Sigmoid colon (tissue), 7 donors: ENCODE results near the gene FOLR1. TPM values are rescaled to one million over a fixed set of nuclear protein-coding genes. Genes with fewer than 3 reads are reported as not detected.
A peak's percentile ranks its signal among the peaks of the same experiment; 100 is the strongest.

Experiments used
- DNase-seq: peaks from one replicate; pipeline ENCODE4 v3.0.0-alpha.2; 2019
- H3K27ac ChIP-seq, 4 donors: fragments of 200-600 bp; sonication (generic); one replicate each; pipeline ENCODE4 v1.5.1; 2016 to 2019; ENCODE audit warnings: mild to moderate bottlenecking in 1 of 4
- H3K27me3 ChIP-seq, 3 donors: fragments of 200-600 bp; sonication (generic); one replicate each; pipeline ENCODE4 v1.5.1; 2019; ENCODE audit warnings: mild to moderate bottlenecking in 1 of 3
- H3K36me3 ChIP-seq, 4 donors: fragments of 200-600 bp; sonication (generic); one replicate each; pipeline ENCODE4 v1.5.1; 2016 to 2019
- H3K4me1 ChIP-seq, 4 donors: fragments of 200-600 bp; sonication (generic); one replicate each; pipeline ENCODE4 v1.5.1; 2017 to 2019
- H3K4me3 ChIP-seq, 4 donors: fragments of 200-600 bp; sonication (generic); one replicate each; pipeline ENCODE4 v1.5.1; 2017 to 2019; ENCODE audit warnings: mild to moderate bottlenecking in 2 of 4, moderate library complexity in 1 of 4
- H3K9me3 ChIP-seq, 4 donors: fragments of 200-600 bp in 3 of 4; sonication (generic) in 3 of 4; one replicate each; pipeline versions ENCODE4 v1.5.1 to v1.6.1; 2013 to 2019
- CTCF ChIP-seq, 4 experiments: fragments of 450-650 bp in 3 of 4; fragments of 200-600 bp in 1 of 4; IDR thresholded peaks; one replicate each; pipeline ENCODE4 v1.5.1; 2016 to 2019; ENCODE audit warnings: antibody characterized with exemption in 4 of 4, mild to moderate bottlenecking in 3 of 4, moderate library complexity in 2 of 4
- EP300 ChIP-seq, 4 donors: sonication (generic); formaldehyde crosslinking; IDR thresholded peaks; one replicate each; pipeline ENCODE4 v1.6.1; 2017; ENCODE audit warnings: antibody characterized with exemption in 4 of 4
- POLR2A ChIP-seq, 2 donors: fragments of 450-650 bp; IDR thresholded peaks; one replicate each; pipeline ENCODE4 v1.6.1; 2016; ENCODE audit warnings: antibody characterized with exemption in 2 of 2, mild to moderate bottlenecking in 2 of 2, moderate library complexity in 2 of 2
- POLR2AphosphoS5 ChIP-seq, 4 donors: sonication (generic); formaldehyde crosslinking; IDR thresholded peaks; one replicate each; pipeline ENCODE4 v1.6.1; 2017; ENCODE audit warnings: antibody characterized with exemption in 4 of 4
- WGBS, 2 donors: extraction: QIAGEN DNeasy Blood & Tissue Kit; methylation state at CpG; one replicate each; pipeline ENCODE4 v1.1.7; 2013; 5-methylcytosine and 5-hydroxymethylcytosine counted together
- intact Hi-C: fragments of 100-400 bp; cut with DNase I; formaldehyde crosslinking; loops from one replicate; pipeline ENCODE4 v1.15.1; 2023
- polyA plus RNA-seq, 3 donors: library from polyadenylated mRNA; stranded (reverse); fragments of 200-250 nt; gene quantifications; one replicate each; pipeline ENCODE4 v1.2.3, GENCODE V29; 2013
- total RNA-seq, 4 donors: library from RNA; depleted of rRNA; stranded (reverse); fragments of >200 nt; gene quantifications; one replicate each; pipeline ENCODE4 v1.1.0, GENCODE V29; 2016
- donor health status: healthy with polysubstance abuse.
- donor health status: Bipolar disorder and iron deficiency.
- donor health status: healthy.

Gene FOLR1
- total and polyA plus RNA-seq, 7 donors = 0.15 to 0.71 TPM; not detected in 5

GRCh38 chr11:72241291-72241781 is 49.4 kb downstream of the FOLR1 start:
- peaks cover 0 to 62% (median 56%) of the 10 kb centered on the region in 4 donors for H3K4me1 ChIP-seq
- WGBS, 2 donors = 20 to 25% methylated on average over 20 of the region's 20 CpGs
- H3K36me3 ChIP-seq = peaks cover 0 to 16% (median 9%) of the 10 kb centered on the region in 4 donors
- H3K27ac ChIP-seq = no peak overlapping the region
- peak; percentile 64 for DNase-seq
- no peak overlapping the region for H3K4me3 ChIP-seq
- TF ChIP-seq EP300 (IDR thresholded peaks at IDR 0.05) (no peak), CTCF (IDR thresholded peaks at IDR 0.05) (no peak), POLR2A (IDR thresholded peaks at IDR 0.05) (no peak), POLR2AphosphoS5 (IDR thresholded peaks at IDR 0.05) (no peak)
- intact Hi-C loops = loop anchor here (5.0 kb wide), 1 partner anchor 171 kb away; no protein-coding TSS in a partner anchor
- no peaks in the 10 kb centered on the region for H3K9me3 ChIP-seq
- H3K27me3 ChIP-seq = peaks cover 30 to 62% (median 51%) of the 10 kb centered on the region in 3 donors

- TF ChIP-seq POLR2AphosphoS5 (IDR thresholded peaks at IDR 0.05) = no peak
- no peak for TF ChIP-seq EP300 (IDR thresholded peaks at IDR 0.05)
- TF ChIP-seq POLR2A (IDR thresholded peaks at IDR 0.05) = no peak
- no peak for TF ChIP-seq CTCF (IDR thresholded peaks at IDR 0.05)
- peaks cover 0 to 8% (median 5%) of the 10 kb centered on the region in 4 donors for H3K36me3 ChIP-seq
- peaks cover 0 to 55% (median 50%) of the 10 kb centered on the region in 4 donors for H3K4me1 ChIP-seq
- WGBS, 2 donors = 94 to 96% methylated on average over 2 of the region's 2 CpGs
- H3K9me3 ChIP-seq = no peaks in the 10 kb centered on the region
- peaks cover 30 to 70% (median 51%) of the 10 kb centered on the region in 3 donors for H3K27me3 ChIP-seq
- no peak overlapping the region for H3K4me3 ChIP-seq
- intact Hi-C loops = loop anchor here (5.0 kb wide), 1 partner anchor 170 kb away; no protein-coding TSS in a partner anchor
- DNase-seq = no peak
- no peak overlapping the region for H3K27ac ChIP-seq
Observed at GRCh38 chr11:72242141-72242540, 50.2 kb downstream of the FOLR1 start.

- intact Hi-C loops = loop anchor here (5.0 kb wide), 1 partner anchor 169 kb away; no protein-coding TSS in a partner anchor
- peaks cover 30 to 80% (median 51%) of the 10 kb centered on the region in 3 donors for H3K27me3 ChIP-seq
- WGBS, 2 donors = 21 to 34% methylated on average over 58 of the region's 58 CpGs
Observed at GRCh38 chr11:72243173-72244059, 51.5 kb downstream of the FOLR1 start.

GRCh38 chr11:72244060-72244360 is 52.1 kb downstream of the FOLR1 start, which contains the start of gene PHOX2A:
PHOX2A (minus strand) TSS chr11:72244176; CDS start chr11:72244004, 172 bp downstream.
- Histone ChIP-seq H3K4me3 (peak within 1 kb of the TSS in 2 of 4 donors; percentile 10 to 18), H3K4me1 (peaks cover 0 to 37% (median 32%) of the 10 kb centered on the region in 4 donors), H3K36me3 (no peaks in the 10 kb centered on the region), H3K9me3 (no peaks in the 10 kb centered on the region), H3K27me3 (peaks cover 30 to 80% (median 51%) of the 10 kb centered on the region in 3 donors), H3K27ac (no peak within 1 kb of the TSS)
- TF ChIP-seq EP300 (IDR thresholded peaks at IDR 0.05) (no peak), POLR2A (IDR thresholded peaks at IDR 0.05) (no peak), CTCF (IDR thresholded peaks at IDR 0.05) (no peak), POLR2AphosphoS5 (IDR thresholded peaks at IDR 0.05) (no peak)
- intact Hi-C loops = loop anchor here (5.0 kb wide), 1 partner anchor 168 kb away; no protein-coding TSS in a partner anchor
- no peak for DNase-seq
- 5 to 13% methylated on average over 37 of the region's 37 CpGs for WGBS, 2 donors

More at GRCh38 chr11:72243173-72244059, 51.5 kb downstream of the FOLR1 start:
- no peaks in the 10 kb centered on the region for H3K36me3 ChIP-seq
- H3K27ac ChIP-seq = no peak overlapping the region
- TF ChIP-seq POLR2A (IDR thresholded peaks at IDR 0.05) = no peak
- no peak for TF ChIP-seq POLR2AphosphoS5 (IDR thresholded peaks at IDR 0.05)
- no peaks in the 10 kb centered on the region for H3K9me3 ChIP-seq
- peak overlapping the region in 1 of 4 donors; percentile 18 for H3K4me3 ChIP-seq
- no peak for DNase-seq
- peaks cover 0 to 43% (median 38%) of the 10 kb centered on the region in 4 donors for H3K4me1 ChIP-seq
